Stomach (tissue), 4 donors: ENCODE results near the gene DOLK.

Experiments used
- EP300 ChIP-seq: sonication (generic); formaldehyde crosslinking; IDR thresholded peaks from one replicate; pipeline ENCODE4 v1.6.1; 2017; ENCODE audit warnings: antibody characterized with exemption
- POLR2A ChIP-seq, 4 donors: fragments of 450-650 bp; IDR thresholded peaks; one replicate each; pipeline ENCODE4 v1.6.1; 2016; ENCODE audit warnings: antibody characterized with exemption in 4 of 4, control low read depth in 2 of 4, mild to moderate bottlenecking in 1 of 4, moderate library complexity in 1 of 4
- TF ChIP-seq, protein P1 (sequence below), 7 experiments: fragments of 450-650 bp in 4 of 7; fragments of 200-600 bp in 3 of 7; sonication (generic) in 3 of 7; IDR thresholded peaks; one replicate each; pipeline ENCODE4 v1.5.1; 2016 to 2019; ENCODE audit warnings: antibody characterized with exemption in 7 of 7, control low read depth in 2 of 7, mild to moderate bottlenecking in 1 of 7

DNA sequence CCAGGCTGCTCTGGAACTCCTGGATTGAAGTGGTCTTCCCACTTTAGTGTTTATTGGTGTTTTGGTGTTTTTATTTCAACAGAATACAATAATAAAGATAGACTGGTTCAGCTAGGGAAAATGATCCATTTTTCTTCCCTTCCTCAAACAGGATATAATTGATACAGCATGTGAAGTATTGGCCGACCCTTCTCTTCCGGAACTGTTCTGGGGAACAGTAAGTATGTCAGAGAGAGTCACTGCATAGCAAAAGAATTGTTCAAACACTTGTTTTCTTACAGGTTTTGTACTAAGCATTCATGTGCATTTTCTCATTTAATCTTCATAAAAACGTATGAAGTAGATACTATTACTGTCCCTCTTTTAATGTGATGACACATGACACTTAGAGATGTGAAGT is 31.7 kb upstream of the DOLK start:
- TF ChIP-seq, protein P1, sequence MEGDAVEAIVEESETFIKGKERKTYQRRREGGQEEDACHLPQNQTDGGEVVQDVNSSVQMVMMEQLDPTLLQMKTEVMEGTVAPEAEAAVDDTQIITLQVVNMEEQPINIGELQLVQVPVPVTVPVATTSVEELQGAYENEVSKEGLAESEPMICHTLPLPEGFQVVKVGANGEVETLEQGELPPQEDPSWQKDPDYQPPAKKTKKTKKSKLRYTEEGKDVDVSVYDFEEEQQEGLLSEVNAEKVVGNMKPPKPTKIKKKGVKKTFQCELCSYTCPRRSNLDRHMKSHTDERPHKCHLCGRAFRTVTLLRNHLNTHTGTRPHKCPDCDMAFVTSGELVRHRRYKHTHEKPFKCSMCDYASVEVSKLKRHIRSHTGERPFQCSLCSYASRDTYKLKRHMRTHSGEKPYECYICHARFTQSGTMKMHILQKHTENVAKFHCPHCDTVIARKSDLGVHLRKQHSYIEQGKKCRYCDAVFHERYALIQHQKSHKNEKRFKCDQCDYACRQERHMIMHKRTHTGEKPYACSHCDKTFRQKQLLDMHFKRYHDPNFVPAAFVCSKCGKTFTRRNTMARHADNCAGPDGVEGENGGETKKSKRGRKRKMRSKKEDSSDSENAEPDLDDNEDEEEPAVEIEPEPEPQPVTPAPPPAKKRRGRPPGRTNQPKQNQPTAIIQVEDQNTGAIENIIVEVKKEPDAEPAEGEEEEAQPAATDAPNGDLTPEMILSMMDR (IDR thresholded peaks at IDR 0.05) = no peak
- TF ChIP-seq POLR2A (IDR thresholded peaks at IDR 0.05) = no peak
- TF ChIP-seq EP300 = no peak
